ENCODE measurements around the gene SNRPN. TPM values are rescaled to one million over a fixed set of nuclear protein-coding genes. Genes with fewer than 3 reads are reported as not detected.

Gene SNRPN
- total RNA-seq (2022; extraction: Qiagen RNA extraction) = 96.2 to 102 TPM (median 97.9 TPM) in 5 replicates

GRCh38 chr15:24954783-24955530 lies at the start of gene SNRPN, which contains the start of gene SNURF:
SNRPN (plus strand) TSS chr15:24954987; CDS start chr15:24974454, 19,467 bp downstream.
SNURF (plus strand) TSS chr15:24954987; CDS start chr15:24955049, 62 bp downstream.

Other genes starting within 250 kb of the SNRPN start
- 5.2 to 16.4 TPM (median 10.8 TPM) in 5 replicates for gene SNURF, start within 50 bp of the SNRPN start, total RNA-seq (2022; extraction: Qiagen RNA extraction)